ENCODE data around the gene SIM2. TPM values are rescaled to one million over a fixed set of nuclear protein-coding genes. Genes with fewer than 3 reads are reported as not detected.

SIM2 gene
- total RNA-seq, 4 donors from 2014 or later: 1.00 to 9.3 (median 4.1) TPM

- H3K27me3 ChIP-seq: peaks cover 44 to 98% (median 96%) of the 10 kb centered on the region in 3 donors
- no peak for DNase-seq
- ATAC-seq: no peak
- TF ChIP-seq, protein P1, sequence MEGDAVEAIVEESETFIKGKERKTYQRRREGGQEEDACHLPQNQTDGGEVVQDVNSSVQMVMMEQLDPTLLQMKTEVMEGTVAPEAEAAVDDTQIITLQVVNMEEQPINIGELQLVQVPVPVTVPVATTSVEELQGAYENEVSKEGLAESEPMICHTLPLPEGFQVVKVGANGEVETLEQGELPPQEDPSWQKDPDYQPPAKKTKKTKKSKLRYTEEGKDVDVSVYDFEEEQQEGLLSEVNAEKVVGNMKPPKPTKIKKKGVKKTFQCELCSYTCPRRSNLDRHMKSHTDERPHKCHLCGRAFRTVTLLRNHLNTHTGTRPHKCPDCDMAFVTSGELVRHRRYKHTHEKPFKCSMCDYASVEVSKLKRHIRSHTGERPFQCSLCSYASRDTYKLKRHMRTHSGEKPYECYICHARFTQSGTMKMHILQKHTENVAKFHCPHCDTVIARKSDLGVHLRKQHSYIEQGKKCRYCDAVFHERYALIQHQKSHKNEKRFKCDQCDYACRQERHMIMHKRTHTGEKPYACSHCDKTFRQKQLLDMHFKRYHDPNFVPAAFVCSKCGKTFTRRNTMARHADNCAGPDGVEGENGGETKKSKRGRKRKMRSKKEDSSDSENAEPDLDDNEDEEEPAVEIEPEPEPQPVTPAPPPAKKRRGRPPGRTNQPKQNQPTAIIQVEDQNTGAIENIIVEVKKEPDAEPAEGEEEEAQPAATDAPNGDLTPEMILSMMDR (IDR thresholded peaks at IDR 0.05 in 4 of 5, conservative IDR thresholded peaks at IDR 0.05 in 1 of 5): no peak
- no peak for TF ChIP-seq POLR2A (IDR thresholded peaks at IDR 0.05)
- H3K36me3 ChIP-seq: no peaks in the 10 kb centered on the region
- peak overlapping the region; percentile 57 to 65 (median 60) for H3K4me3 ChIP-seq
- intact Hi-C loops (cut with DNase I; ENCODE audit: low total_unique reads) (no loop called here), in situ Hi-C loops (cut with MboI; ENCODE audit: low sequenced_read_pairs in 4 of 4) (no loop called here)
- H3K4me1 ChIP-seq: peaks cover 17 to 29% of the 10 kb centered on the region in 2 donors
- peak overlapping the region in 3 of 4 donors; percentile 57 to 82 (median 76) for H3K27ac ChIP-seq
- no peaks in the 10 kb centered on the region for H3K9me3 ChIP-seq
Measured at GRCh38 chr21:36697851-36698384, 997 bp upstream of the SIM2 start.

DNA sequence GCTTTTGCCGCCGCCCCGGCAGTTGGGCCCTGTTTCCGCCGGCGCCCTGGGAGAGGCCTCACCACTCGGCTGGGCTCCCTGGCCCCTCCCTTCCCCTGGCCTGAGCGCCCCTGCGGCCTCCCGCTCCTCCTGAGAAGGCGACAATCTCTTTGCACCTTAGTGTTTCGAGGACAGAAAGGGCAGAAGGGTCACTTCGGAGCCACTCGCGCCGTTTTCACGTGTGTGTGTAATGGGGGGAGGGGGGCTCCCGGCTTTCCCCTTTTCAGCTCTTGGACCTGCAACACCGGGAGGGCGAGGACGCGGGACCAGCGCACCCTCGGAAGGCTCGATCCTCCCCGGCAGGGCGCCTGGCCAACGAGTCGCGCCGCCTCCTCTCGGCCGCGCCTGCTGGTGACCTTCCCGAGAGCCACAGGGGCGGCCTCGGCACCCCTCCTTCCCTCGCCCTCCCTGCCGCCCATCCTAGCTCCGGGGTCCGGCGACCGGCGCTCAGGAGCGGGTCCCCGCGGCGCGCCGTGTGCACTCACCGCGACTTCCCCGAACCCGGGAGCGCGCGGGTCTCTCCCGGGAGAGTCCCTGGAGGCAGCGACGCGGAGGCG, 432 bp upstream of the SIM2 start:
- Histone ChIP-seq H3K9me3 (no peaks in the 10 kb centered on the region), H3K27me3 (peaks cover 38 to 98% (median 96%) of the 10 kb centered on the region in 3 donors), H3K36me3 (no peaks in the 10 kb centered on the region), H3K27ac (peak overlapping the region in 3 of 4 donors; percentile 57 to 82 (median 76)), H3K4me1 (peaks cover 17 to 29% of the 10 kb centered on the region in 2 donors), H3K4me3 (peak overlapping the region; percentile 57 to 65 (median 60))
- DNase-seq: no peak
- in situ Hi-C loops (cut with MboI; ENCODE audit: low sequenced_read_pairs in 4 of 4): no loop called here
- intact Hi-C loops (cut with DNase I; ENCODE audit: low total_unique reads): no loop called here
- TF ChIP-seq, protein P1 (IDR thresholded peaks at IDR 0.05 in 4 of 5, conservative IDR thresholded peaks at IDR 0.05 in 1 of 5): no peak
- TF ChIP-seq POLR2A (IDR thresholded peaks at IDR 0.05): no peak
- ATAC-seq: peak; percentile 16 to 57

DNA sequence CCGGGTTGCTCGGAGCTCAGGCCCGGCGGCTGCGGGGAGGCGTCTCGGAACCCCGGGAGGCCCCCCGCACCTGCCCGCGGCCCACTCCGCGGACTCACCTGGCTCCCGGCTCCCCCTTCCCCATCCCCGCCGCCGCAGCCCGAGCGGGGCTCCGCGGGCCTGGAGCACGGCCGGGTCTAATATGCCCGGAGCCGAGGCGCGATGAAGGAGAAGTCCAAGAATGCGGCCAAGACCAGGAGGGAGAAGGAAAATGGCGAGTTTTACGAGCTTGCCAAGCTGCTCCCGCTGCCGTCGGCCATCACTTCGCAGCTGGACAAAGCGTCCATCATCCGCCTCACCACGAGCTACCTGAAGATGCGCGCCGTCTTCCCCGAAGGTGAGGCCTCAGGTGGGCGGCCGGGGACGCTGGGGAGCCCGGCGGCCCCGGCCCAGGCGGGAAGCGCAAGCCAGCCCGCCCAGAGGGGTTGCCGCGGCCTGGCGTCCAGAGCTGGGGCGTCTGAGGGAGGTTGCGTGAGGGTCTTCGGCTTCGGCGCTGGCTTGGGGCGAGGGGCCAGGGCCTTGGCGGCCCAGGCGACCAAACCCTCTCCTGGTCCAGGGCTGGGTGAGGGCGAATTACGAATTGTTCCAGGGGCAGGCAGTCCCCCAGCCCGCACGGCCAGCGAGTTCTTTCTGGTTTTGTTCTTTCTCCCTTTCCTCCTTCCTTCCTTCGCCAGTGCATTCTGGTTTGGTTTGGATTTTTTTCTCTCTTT, 805 bp downstream of the SIM2 start:
- ATAC-seq (no peak), DNase-seq (no peak)
- intact Hi-C loops (cut with DNase I; ENCODE audit: low total_unique reads) (no loop called here), in situ Hi-C loops (cut with MboI; ENCODE audit: low sequenced_read_pairs in 4 of 4) (no loop called here)
- Histone ChIP-seq H3K36me3 (no peaks in the 10 kb centered on the region), H3K27ac (peak overlapping the region in 2 of 4 donors; percentile 76 to 82), H3K4me3 (peak overlapping the region; percentile 57 to 65 (median 60)), H3K9me3 (no peaks in the 10 kb centered on the region), H3K27me3 (peaks cover 34 to 98% (median 96%) of the 10 kb centered on the region in 3 donors), H3K4me1 (peaks cover 17 to 29% of the 10 kb centered on the region in 2 donors)
- no peak for TF ChIP-seq POLR2A (IDR thresholded peaks at IDR 0.05)
- TF ChIP-seq, protein P1 (IDR thresholded peaks at IDR 0.05 in 4 of 5, conservative IDR thresholded peaks at IDR 0.05 in 1 of 5): no peak

GRCh38 chr21:36700295-36700970, 1.5 kb downstream of the SIM2 start:
- peaks cover 23 to 29% of the 10 kb centered on the region in 2 donors for H3K4me1 ChIP-seq
- H3K9me3 ChIP-seq: no peaks in the 10 kb centered on the region
- in situ Hi-C loops (cut with MboI; ENCODE audit: low sequenced_read_pairs in 4 of 4) (no loop called here), intact Hi-C loops (cut with DNase I; ENCODE audit: low total_unique reads) (no loop called here)
- H3K4me3 ChIP-seq: peak overlapping the region; percentile 57 to 65 (median 60)
- TF ChIP-seq, protein P1 (IDR thresholded peaks at IDR 0.05 in 4 of 5, conservative IDR thresholded peaks at IDR 0.05 in 1 of 5): no peak
- TF ChIP-seq POLR2A (IDR thresholded peaks at IDR 0.05): no peak
- ATAC-seq (no peak), DNase-seq (no peak)
- no peaks in the 10 kb centered on the region for H3K36me3 ChIP-seq
- H3K27me3 ChIP-seq: peaks cover 33 to 97% (median 96%) of the 10 kb centered on the region in 3 donors
- H3K27ac ChIP-seq: peak overlapping the region in 3 of 4 donors; percentile 27 to 82 (median 63)
